Measurements from ENCODE around the gene RCOR2. TPM values are rescaled to one million over a fixed set of nuclear protein-coding genes. Genes with fewer than 3 reads are reported as not detected.

RCOR2 gene
- total and polyA plus RNA-seq, 2 of the 13 experiments (the other 11 are each of a cell fraction or from before 2014, with no cell fraction given), result 8.3 to 8.5 TPM

- ATAC-seq, result no peak
- Histone ChIP-seq H2AFZ (ENCODE audit: low read length) (no peak overlapping the region), H3K4me3 (replicated peaks in 1 of 3; ENCODE audit: insufficient read depth in 1 of 3, low read depth in 2 of 3, low read length in 3 of 3) (no peak overlapping the region), H3K4me1 (ENCODE audit: insufficient read depth, low read length) (peaks cover 42% of the 10 kb centered on the region), H3K36me3 (replicated peaks in 1 of 2; ENCODE audit: control insufficient read depth in 1 of 2, insufficient read depth in 2 of 2, low read length in 2 of 2) (peaks cover 5 to 15% of the 10 kb centered on the region in 2 experiments; a peak in 4 of 5 replicates), H3K9ac (ENCODE audit: insufficient read depth, low read depth, low read length) (no peak overlapping the region), H3K27ac (ENCODE audit: extremely low read length, insufficient read depth, low read length) (no peak overlapping the region), H4K20me1 (ENCODE audit: insufficient read depth, low read length) (peaks cover 11% of the 10 kb centered on the region; the same call in 1 of the 2 replicates), H3K27me3 (ENCODE audit: control insufficient read depth in 1 of 2, insufficient read depth in 2 of 2, low read length in 2 of 2) (no peaks in the 10 kb centered on the region; a peak in 1 of 5 replicates), H3K79me2 (ENCODE audit: insufficient read depth, low read length) (peaks cover 41% of the 10 kb centered on the region), H3K4me2 (ENCODE audit: low read depth, low read length) (no peak overlapping the region), H3K9me3 (ENCODE audit: low read length) (no peaks in the 10 kb centered on the region)
- intact Hi-C loops (cut with micrococcal nuclease; ENCODE audit: unreplicated experiment), result no loop called here
- ChIA-PET POLR2A (interaction anchor here (0.9 kb wide), 1 partner anchor 28 kb away, joined by 3 read pairs; no protein-coding TSS in a partner anchor), CTCF (ENCODE audit: low intra/inter-chr PET ratio, low total read pairs) (no interaction called here)
- no TSS peak for BruUV-seq (replicated peaks)
- WGBS (ENCODE audit: low lambda C conversion rate), result 100% methylated on average over 2 of the region's 3 CpGs
- in situ Hi-C loops (cut with HindIII; ENCODE audit: extremely low pct_ligation_motif_present, low pct_unique_long_range_greater_than_20kb), result loop anchor here (10.0 kb wide), 1 partner anchor 108 kb away; the partner anchor contains the start of gene MARK2
- no peak for FAIRE-seq
- TF ChIP-seq RAD51 (IDR thresholded peaks at IDR 0.05; ENCODE audit: borderline replicate concordance) (no peak), ZNF256 (CRISPR knock-in tag; conservative IDR thresholded peaks at IDR 0.05) (no peak), ELK4 (CRISPR knock-in tag; IDR thresholded peaks at IDR 0.05; ENCODE audit: borderline replicate concordance) (no peak), NPAS2 (CRISPR knock-in tag; IDR thresholded peaks at IDR 0.05; ENCODE audit: borderline replicate concordance) (no peak)
- DNase-seq (ENCODE audit: low spot score), result no peak
Measured at GRCh38 chr11:63942803-63943202, 25.8 kb upstream of the RCOR2 start.

DNA sequence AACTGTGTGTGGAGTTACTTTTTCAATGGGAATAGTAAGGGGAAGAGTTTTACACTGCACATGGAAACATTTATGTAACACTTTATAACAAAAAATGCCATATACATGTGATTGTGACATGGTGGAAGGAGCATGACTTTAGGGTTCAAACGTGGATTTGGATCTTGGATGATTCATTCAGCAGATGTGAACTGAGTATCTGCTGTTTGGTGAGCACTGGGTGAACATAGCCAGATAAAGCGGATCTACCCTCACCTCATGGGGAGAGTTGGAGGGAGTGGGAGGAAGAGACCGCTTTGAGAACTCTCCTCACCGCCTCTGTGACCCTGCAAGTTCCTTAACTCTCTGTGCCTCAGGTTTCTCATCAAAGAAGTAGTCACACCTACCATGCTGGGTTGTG, 24.9 kb upstream of the RCOR2 start:
- intact Hi-C loops (cut with micrococcal nuclease; ENCODE audit: unreplicated experiment) (no loop called here), in situ Hi-C loops (cut with HindIII; ENCODE audit: extremely low pct_ligation_motif_present, low pct_unique_long_range_greater_than_20kb) (loop anchor here (10.0 kb wide), 1 partner anchor 107 kb away; the partner anchor contains the start of gene MARK2)
- ATAC-seq (no peak), FAIRE-seq (no peak), DNase-seq (ENCODE audit: low spot score) (no peak)
- no peaks in the 10 kb centered on the region for H3K9me3 ChIP-seq (ENCODE audit: low read length)
- H3K4me2 ChIP-seq (ENCODE audit: low read depth, low read length), result no peak overlapping the region
- no peak overlapping the region for H3K4me3 ChIP-seq (replicated peaks in 1 of 3; ENCODE audit: insufficient read depth in 1 of 3, low read depth in 2 of 3, low read length in 3 of 3)
- H4K20me1 ChIP-seq (ENCODE audit: insufficient read depth, low read length), result peaks cover 11% of the 10 kb centered on the region; the same call in 1 of the 2 replicates
- H3K27me3 ChIP-seq (ENCODE audit: control insufficient read depth in 1 of 2, insufficient read depth in 2 of 2, low read length in 2 of 2), result no peaks in the 10 kb centered on the region; a peak in 1 of 5 replicates
- CTCF ChIA-PET (ENCODE audit: low intra/inter-chr PET ratio, low total read pairs), result no interaction called here
- peaks cover 5 to 10% of the 10 kb centered on the region in 2 experiments; a peak in 4 of 5 replicates for H3K36me3 ChIP-seq (replicated peaks in 1 of 2; ENCODE audit: control insufficient read depth in 1 of 2, insufficient read depth in 2 of 2, low read length in 2 of 2)
- H2AFZ ChIP-seq (ENCODE audit: low read length), result no peak overlapping the region
- peaks cover 41% of the 10 kb centered on the region for H3K79me2 ChIP-seq (ENCODE audit: insufficient read depth, low read length)
- no peak overlapping the region for H3K9ac ChIP-seq (ENCODE audit: insufficient read depth, low read depth, low read length)
- TF ChIP-seq ZNF879 (CRISPR knock-in tag; IDR thresholded peaks at IDR 0.05) (no peak), ZNF496 (CRISPR knock-in tag; IDR thresholded peaks at IDR 0.05; ENCODE audit: insufficient replicate concordance) (no peak), DR1 (CRISPR knock-in tag; IDR thresholded peaks at IDR 0.05) (no peak)
- BruUV-seq (replicated peaks), result no TSS peak
- H3K4me1 ChIP-seq (ENCODE audit: insufficient read depth, low read length), result peaks cover 47% of the 10 kb centered on the region
- POLR2A ChIA-PET, result no interaction called here
- WGBS (ENCODE audit: low lambda C conversion rate), result 89% methylated on average over 4 of the region's 4 CpGs
- no peak overlapping the region for H3K27ac ChIP-seq (ENCODE audit: extremely low read length, insufficient read depth, low read length)

Data from HepG2 (cell line).